A549 (cell line): ENCODE measurements around the gene COL8A2.

Experiments
- BHLHE40 ChIP-seq: IDR thresholded peaks from 2 replicates; pipeline ENCODE4 v1.6.1; 2012; ENCODE audit warnings: low read depth, low read length, inconsistent platforms
- CBX2 ChIP-seq: fragments of 200-600 bp; sonication (generic); IDR thresholded peaks from 2 replicates; pipeline ENCODE4 v1.6.1; 2016; ENCODE audit warnings: low read depth, mild to moderate bottlenecking, borderline replicate concordance
- CHD4 ChIP-seq: fragments of 200-600 bp; sonication (generic); IDR thresholded peaks from 2 replicates; pipeline ENCODE4 v1.6.1; 2016; ENCODE audit warnings: antibody characterized with exemption, mild to moderate bottlenecking, borderline replicate concordance
- CTCF ChIP-seq: fragments of >200 bp; sonication (Bioruptor Twin); formaldehyde crosslinking; IDR thresholded peaks from 3 replicates; pipeline ENCODE4 v1.5.1; 2016
- JUNB ChIP-seq: fragments of >200 bp; sonication (Bioruptor Twin); formaldehyde crosslinking; IDR thresholded peaks from 2 replicates; pipeline ENCODE4 v1.6.1; 2016
- RARB ChIP-seq: fragments of 250-450 bp; sonication (Bioruptor Pico); IDR thresholded peaks from 2 replicates; pipeline ENCODE4 v1.8.0; 2021; ENCODE audit warnings: mild to moderate bottlenecking, moderate library complexity
- RNF2 ChIP-seq: fragments of 200-600 bp; sonication (generic); IDR thresholded peaks from 2 replicates; pipeline ENCODE4 v1.6.1; 2016; ENCODE audit warnings: low read depth, mild to moderate bottlenecking, antibody characterized with exemption, moderate library complexity, borderline replicate concordance
- USF2 ChIP-seq: fragments of 450-650 bp; IDR thresholded peaks from 2 replicates; pipeline ENCODE4 v1.6.1; 2014; ENCODE audit warnings: antibody characterized with exemption

- TF ChIP-seq RARB (CRISPR knock-in tag) (no peak), CHD4 (no peak), CTCF (no peak), BHLHE40 (no peak), USF2 (no peak), CBX2 (no peak), JUNB (no peak), RNF2 (no peak)
These were observed 41.2 kb downstream of the COL8A2 start, which contains the start of gene TEKT2 for GRCh38 chr1:36083635-36084496.
